ENCODE measurements around the gene TMEM80. TPM values are rescaled to one million over a fixed set of nuclear protein-coding genes. Genes with fewer than 3 reads are reported as not detected.

Gene TMEM80
- total and polyA plus RNA-seq, 12 donors, result 11.1 to 85.3 (median 32.8) TPM

DNA sequence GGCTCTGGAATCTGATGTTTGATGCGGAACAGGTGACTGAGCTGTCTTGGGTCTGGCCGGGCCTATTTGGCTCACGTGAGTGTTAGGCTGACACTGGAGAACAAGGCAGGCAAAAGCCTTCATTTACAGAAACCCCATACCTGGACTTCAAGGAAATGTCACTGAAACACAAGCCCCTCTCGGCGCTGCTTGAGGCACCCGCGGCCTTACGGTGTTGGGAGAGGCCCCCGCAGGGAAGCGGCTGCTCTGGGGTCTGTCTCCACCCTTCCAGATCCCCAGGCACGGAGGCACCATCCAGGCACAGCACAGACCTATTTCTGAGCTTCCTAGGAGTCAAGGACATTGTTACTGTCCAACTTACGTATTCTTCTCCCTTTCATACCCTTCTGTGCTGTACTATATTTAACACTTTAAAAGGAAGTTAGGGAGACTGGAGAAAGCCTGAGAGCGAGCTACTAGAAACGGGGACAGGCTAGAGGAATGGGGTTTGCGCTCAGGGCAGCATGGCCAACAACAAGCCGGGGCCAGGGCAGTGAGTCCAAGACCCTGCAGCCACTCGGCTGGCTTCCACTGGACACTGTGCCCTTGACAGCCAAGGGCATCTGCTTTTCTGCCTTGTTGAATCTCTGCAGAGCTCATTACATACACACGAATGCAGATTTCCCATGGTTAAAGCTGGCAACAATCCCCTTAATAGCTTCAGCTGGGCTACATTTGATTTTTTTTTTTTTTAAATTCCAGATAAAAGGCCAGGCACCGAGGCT is 34.8 kb upstream of the TMEM80 start:
- H3K36me3 ChIP-seq (replicated peaks in 1 of 2), result peaks cover 0 to 20% of the 10 kb centered on the region in 2 donors
- no peaks in the 10 kb centered on the region for H3K9me3 ChIP-seq (replicated peaks in 1 of 3)
- no peak for DNase-seq
- 73 to 82% (median 78%) methylated on average over 17 to 19 of the region's 19 CpGs for WGBS, 4 donors
- peaks cover 5 to 7% of the 10 kb centered on the region in 2 donors for H3K4me1 ChIP-seq (replicated peaks in 1 of 2)
- H3K27ac ChIP-seq, result no peak overlapping the region
- intact Hi-C loops (cut with DNase I), result loop anchor here in 1 of 2 donors (5.0 kb wide), 1 partner anchor 61 kb away; no protein-coding TSS in a partner anchor
- H3K27me3 ChIP-seq, result no peaks in the 10 kb centered on the region
- TF ChIP-seq, protein P1, sequence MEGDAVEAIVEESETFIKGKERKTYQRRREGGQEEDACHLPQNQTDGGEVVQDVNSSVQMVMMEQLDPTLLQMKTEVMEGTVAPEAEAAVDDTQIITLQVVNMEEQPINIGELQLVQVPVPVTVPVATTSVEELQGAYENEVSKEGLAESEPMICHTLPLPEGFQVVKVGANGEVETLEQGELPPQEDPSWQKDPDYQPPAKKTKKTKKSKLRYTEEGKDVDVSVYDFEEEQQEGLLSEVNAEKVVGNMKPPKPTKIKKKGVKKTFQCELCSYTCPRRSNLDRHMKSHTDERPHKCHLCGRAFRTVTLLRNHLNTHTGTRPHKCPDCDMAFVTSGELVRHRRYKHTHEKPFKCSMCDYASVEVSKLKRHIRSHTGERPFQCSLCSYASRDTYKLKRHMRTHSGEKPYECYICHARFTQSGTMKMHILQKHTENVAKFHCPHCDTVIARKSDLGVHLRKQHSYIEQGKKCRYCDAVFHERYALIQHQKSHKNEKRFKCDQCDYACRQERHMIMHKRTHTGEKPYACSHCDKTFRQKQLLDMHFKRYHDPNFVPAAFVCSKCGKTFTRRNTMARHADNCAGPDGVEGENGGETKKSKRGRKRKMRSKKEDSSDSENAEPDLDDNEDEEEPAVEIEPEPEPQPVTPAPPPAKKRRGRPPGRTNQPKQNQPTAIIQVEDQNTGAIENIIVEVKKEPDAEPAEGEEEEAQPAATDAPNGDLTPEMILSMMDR (IDR thresholded peaks at IDR 0.05), result no peak
- no peak for TF ChIP-seq POLR2A (IDR thresholded peaks at IDR 0.05)
- no peak overlapping the region for H3K4me3 ChIP-seq

DNA sequence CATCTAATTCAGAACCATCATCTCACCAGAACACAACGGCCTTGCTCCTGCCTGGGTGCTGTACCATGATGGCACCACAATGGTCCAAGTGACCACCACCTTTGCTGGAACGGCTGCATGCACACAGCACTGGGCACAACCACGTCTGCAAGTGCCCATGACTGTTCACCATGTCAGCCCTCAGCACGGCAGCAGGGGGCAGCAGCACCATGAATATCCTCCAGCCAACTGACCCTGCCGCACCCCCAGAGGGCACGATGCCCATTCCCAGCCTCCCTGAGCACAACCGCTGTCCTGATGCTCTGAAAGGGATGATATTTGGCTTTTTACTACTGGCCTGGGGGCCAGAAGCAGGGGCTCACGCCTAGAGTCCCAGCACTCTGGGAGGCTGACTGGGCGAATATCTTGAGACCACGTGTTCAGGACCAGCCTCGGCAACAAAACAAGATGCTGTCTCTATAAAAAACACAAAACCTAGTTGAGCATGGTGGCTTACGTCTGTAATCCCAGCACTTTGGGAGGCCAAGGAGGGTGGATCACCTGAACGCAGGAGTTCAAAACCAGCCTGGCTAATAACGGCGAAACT is 32.8 kb upstream of the TMEM80 start:
- DNase-seq, result peak; percentile 56 to 89 (median 74)
- WGBS, 4 donors, result 57 to 81% (median 63%) methylated on average over 9 to 15 of the region's 15 CpGs
- no peaks in the 10 kb centered on the region for H3K9me3 ChIP-seq (replicated peaks in 1 of 3)
- H3K27ac ChIP-seq, result no peak overlapping the region
- H3K36me3 ChIP-seq (replicated peaks in 1 of 2), result peaks cover 0 to 20% of the 10 kb centered on the region in 2 donors
- no peaks in the 10 kb centered on the region for H3K27me3 ChIP-seq
- no peak for TF ChIP-seq POLR2A (IDR thresholded peaks at IDR 0.05)
- TF ChIP-seq, protein P1 (IDR thresholded peaks at IDR 0.05), result peak; percentile 72 to 90 (median 84)
- H3K4me3 ChIP-seq, result no peak overlapping the region
- intact Hi-C loops (cut with DNase I), result loop anchor here (2.0 to 5.0 kb wide), 2 partner anchors 60 to 62 kb away; no protein-coding TSS in a partner anchor
- peaks cover 7 to 9% of the 10 kb centered on the region in 2 donors for H3K4me1 ChIP-seq (replicated peaks in 1 of 2)

DNA sequence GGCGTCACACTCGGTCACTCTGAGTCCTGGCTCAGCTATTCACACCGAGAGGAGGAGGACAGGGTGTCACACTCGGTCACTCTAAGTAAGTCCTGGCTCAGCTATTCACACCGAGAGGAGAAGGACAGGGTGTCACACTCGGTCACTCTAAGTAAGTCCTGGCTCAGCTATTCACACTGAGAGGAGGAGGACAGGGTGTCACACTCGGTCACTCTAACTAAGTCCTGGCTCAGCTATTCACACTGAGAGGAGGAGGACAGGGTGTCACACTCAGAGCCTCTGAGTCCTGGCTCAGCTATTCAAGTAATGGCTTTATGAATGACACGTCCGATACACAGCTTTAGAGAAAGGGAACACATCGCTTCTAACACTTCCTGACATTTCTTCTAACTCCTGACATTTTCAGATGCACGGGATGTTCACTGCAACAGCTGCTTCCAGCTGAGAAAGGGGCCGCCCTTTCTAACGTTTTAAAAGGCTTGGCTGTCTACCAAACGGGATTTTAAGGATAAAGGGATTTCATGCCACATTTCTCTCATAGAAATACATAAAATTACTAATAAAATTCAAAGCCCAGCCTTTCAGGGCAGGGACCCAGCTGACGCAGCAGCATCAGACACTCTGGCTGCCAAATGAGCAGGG is 30.4 kb upstream of the TMEM80 start:
- Histone ChIP-seq H3K27me3 (no peaks in the 10 kb centered on the region), H3K9me3 (replicated peaks in 1 of 3) (no peaks in the 10 kb centered on the region), H3K4me3 (no peak overlapping the region), H3K4me1 (replicated peaks in 1 of 2) (peaks cover 7 to 14% of the 10 kb centered on the region in 2 donors), H3K36me3 (replicated peaks in 1 of 2) (peaks cover 0 to 7% of the 10 kb centered on the region in 2 donors), H3K27ac (peak overlapping the region in 4 of 5 donors; percentile 26 to 62 (median 28))
- no peak for DNase-seq
- WGBS, 4 donors, result 63 to 75% (median 72%) methylated on average over 8 to 15 of the region's 15 CpGs
- intact Hi-C loops (cut with DNase I), result no loop called here
- no peak for TF ChIP-seq POLR2A (IDR thresholded peaks at IDR 0.05)
- TF ChIP-seq, protein P1 (IDR thresholded peaks at IDR 0.05), result no peak

DNA sequence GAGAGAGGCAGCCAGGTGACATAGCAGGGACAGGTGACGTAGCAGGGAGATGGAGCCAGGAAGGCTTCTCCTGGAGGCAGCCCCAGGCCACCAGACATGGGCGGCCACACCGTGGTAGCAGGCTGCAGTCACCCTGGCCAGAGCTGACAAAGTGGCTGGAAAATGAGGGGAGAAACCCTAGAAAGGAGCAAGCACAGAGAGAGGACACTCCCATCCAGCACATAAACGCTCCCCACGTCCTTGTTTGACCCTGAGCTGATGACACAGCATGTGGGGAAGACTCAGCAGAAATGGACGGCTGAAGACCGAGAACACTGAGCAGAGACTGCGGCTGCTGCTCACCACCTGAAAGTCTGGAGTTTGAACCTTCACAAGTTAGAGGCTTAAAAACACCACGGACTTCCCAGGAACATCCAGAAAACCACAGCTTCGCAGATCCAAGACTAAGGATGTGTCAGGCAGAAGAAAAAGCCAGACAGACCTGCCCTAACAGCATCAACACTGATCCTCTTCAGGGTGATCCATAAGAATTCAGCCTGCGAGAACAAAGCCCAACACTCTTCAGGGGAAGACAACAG is 29.8 kb upstream of the TMEM80 start:
- peaks cover 0 to 7% of the 10 kb centered on the region in 2 donors for H3K36me3 ChIP-seq (replicated peaks in 1 of 2)
- intact Hi-C loops (cut with DNase I), result no loop called here
- peak overlapping the region in 4 of 5 donors; percentile 26 to 62 (median 28) for H3K27ac ChIP-seq
- WGBS, 4 donors, result 39 to 60% (median 49%) methylated on average over 8 to 11 of the region's 11 CpGs
- peaks cover 7 to 14% of the 10 kb centered on the region in 2 donors for H3K4me1 ChIP-seq (replicated peaks in 1 of 2)
- H3K9me3 ChIP-seq (replicated peaks in 1 of 3), result no peaks in the 10 kb centered on the region
- TF ChIP-seq, protein P1 (IDR thresholded peaks at IDR 0.05), result no peak
- peak in 1 of 2 donors; percentile 37 for TF ChIP-seq POLR2A (IDR thresholded peaks at IDR 0.05)
- no peak overlapping the region for H3K4me3 ChIP-seq
- H3K27me3 ChIP-seq, result no peaks in the 10 kb centered on the region
- peak; percentile 40 to 84 (median 69) for DNase-seq

Data from adrenal gland (tissue), 12 donors.